ENCODE data around the gene NIPA2. TPM values are rescaled to one million over a fixed set of nuclear protein-coding genes. Genes with fewer than 3 reads are reported as not detected.

NIPA2 gene
- total RNA-seq, 2 donors from 2014 or later, result 26.9 to 27.9 TPM

- DNase-seq (ENCODE audit: low spot score), result no peak
- intact Hi-C loops (cut with DNase I), result no loop called here
Observed at GRCh38 chr15:22872936-22873701, 34.7 kb downstream of the NIPA2 start.

- no peak for DNase-seq (ENCODE audit: low spot score)
- intact Hi-C loops (cut with DNase I), result no loop called here
Observed at GRCh38 chr15:22873841-22874240, 35.4 kb downstream of the NIPA2 start.

GRCh38 chr15:22874256-22874655, 35.8 kb downstream of the NIPA2 start:
- intact Hi-C loops (cut with DNase I), result no loop called here
- DNase-seq (ENCODE audit: low spot score), result no peak

- intact Hi-C loops (cut with DNase I), result no loop called here
- no peak for DNase-seq (ENCODE audit: low spot score)
Observed at GRCh38 chr15:22874966-22875365, 36.5 kb downstream of the NIPA2 start.

GRCh38 chr15:22877117-22877516, 38.7 kb downstream of the NIPA2 start:
- DNase-seq (ENCODE audit: low spot score), result no peak
- intact Hi-C loops (cut with DNase I), result no loop called here

GRCh38 chr15:22877607-22878006, 39.1 kb downstream of the NIPA2 start:
- intact Hi-C loops (cut with DNase I), result no loop called here
- no peak for DNase-seq (ENCODE audit: low spot score)

GRCh38 chr15:22878103-22878502, 39.6 kb downstream of the NIPA2 start:
- intact Hi-C loops (cut with DNase I), result no loop called here

GRCh38 chr15:22880068-22880980, 41.9 kb downstream of the NIPA2 start:
- no peak for DNase-seq (ENCODE audit: low spot score)
- intact Hi-C loops (cut with DNase I), result no loop called here

More at GRCh38 chr15:22878103-22878502, 39.6 kb downstream of the NIPA2 start:
- DNase-seq (ENCODE audit: low spot score), result no peak

GRCh38 chr15:22880981-22881738, 42.7 kb downstream of the NIPA2 start:
- peak; percentile 71 for DNase-seq (ENCODE audit: low spot score)
- intact Hi-C loops (cut with DNase I), result no loop called here

- intact Hi-C loops (cut with DNase I), result no loop called here
- DNase-seq (ENCODE audit: low spot score), result peak; percentile 59
Observed at GRCh38 chr15:22881739-22882440, 43.4 kb downstream of the NIPA2 start.

GRCh38 chr15:22883196-22883595, 44.7 kb downstream of the NIPA2 start:
- peak; percentile 60 for DNase-seq (ENCODE audit: low spot score)
- intact Hi-C loops (cut with DNase I), result no loop called here

- DNase-seq (ENCODE audit: low spot score), result no peak
- intact Hi-C loops (cut with DNase I), result no loop called here
Observed at GRCh38 chr15:22884344-22884743, 45.9 kb downstream of the NIPA2 start.

GRCh38 chr15:22885120-22885519, 46.7 kb downstream of the NIPA2 start:
- intact Hi-C loops (cut with DNase I), result no loop called here

GRCh38 chr15:22887157-22887951, 48.9 kb downstream of the NIPA2 start:
- peak; percentile 72 for DNase-seq (ENCODE audit: low spot score)
- intact Hi-C loops (cut with DNase I), result no loop called here

More at GRCh38 chr15:22885120-22885519, 46.7 kb downstream of the NIPA2 start:
- no peak for DNase-seq (ENCODE audit: low spot score)

- DNase-seq (ENCODE audit: low spot score), result peak; percentile 53
- intact Hi-C loops (cut with DNase I), result no loop called here
Observed at GRCh38 chr15:22888120-22888859, 49.8 kb downstream of the NIPA2 start.

- intact Hi-C loops (cut with DNase I), result no loop called here
- DNase-seq (ENCODE audit: low spot score), result peak; percentile 59
Observed at GRCh38 chr15:22889146-22889818, 50.8 kb downstream of the NIPA2 start.

- DNase-seq (ENCODE audit: low spot score), result peak; percentile 73
- intact Hi-C loops (cut with DNase I), result no loop called here
Observed at GRCh38 chr15:22890296-22890695, 51.8 kb downstream of the NIPA2 start.
